ENCODE data around the gene DGAT2. TPM values are rescaled to one million over a fixed set of nuclear protein-coding genes. Genes with fewer than 3 reads are reported as not detected.

Gene DGAT2
- total and polyA plus RNA-seq, 4 donors: 4.2 to 54.0 (median 8.4) TPM

DNA sequence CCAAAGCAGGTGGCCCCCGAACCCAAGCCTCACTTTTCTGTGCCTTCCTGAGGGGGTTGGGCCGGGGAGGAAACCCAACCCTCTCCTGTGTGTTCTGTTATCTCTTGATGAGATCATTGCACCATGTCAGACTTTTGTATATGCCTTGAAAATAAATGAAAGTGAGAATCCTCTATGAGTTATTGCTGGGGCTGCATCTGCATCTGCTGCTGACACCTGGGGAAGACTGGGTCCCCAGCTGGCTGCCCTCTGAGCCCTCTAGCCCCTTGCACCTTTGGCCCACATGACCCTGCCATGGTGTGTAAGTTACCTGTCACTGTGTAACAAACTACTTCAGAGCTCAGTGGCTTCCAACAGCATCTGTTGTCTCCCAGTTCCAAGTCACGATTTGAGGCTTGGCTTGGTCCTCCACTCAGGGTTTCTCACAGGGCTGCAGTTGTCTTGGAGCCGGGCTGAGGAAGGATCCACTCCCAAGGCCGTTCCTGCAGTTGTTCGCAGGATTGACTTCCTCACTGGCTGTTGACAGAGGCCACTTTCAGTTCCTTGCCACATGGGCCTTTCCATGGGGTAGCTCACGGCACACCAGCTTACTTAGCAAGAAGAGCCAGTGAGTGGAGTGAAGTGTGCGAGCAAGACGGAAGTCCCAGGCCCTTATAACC, 32.9 kb downstream of the DGAT2 start:
- H3K9ac ChIP-seq (ENCODE audit: insufficient read depth in 1 of 2, low read length in 2 of 2): no peak overlapping the region
- ATAC-seq (ENCODE audit: insufficient read depth, low FRiP score): no peak
- 58 to 70% methylated on average over 9 of the region's 9 CpGs for WGBS, 2 donors

DNA sequence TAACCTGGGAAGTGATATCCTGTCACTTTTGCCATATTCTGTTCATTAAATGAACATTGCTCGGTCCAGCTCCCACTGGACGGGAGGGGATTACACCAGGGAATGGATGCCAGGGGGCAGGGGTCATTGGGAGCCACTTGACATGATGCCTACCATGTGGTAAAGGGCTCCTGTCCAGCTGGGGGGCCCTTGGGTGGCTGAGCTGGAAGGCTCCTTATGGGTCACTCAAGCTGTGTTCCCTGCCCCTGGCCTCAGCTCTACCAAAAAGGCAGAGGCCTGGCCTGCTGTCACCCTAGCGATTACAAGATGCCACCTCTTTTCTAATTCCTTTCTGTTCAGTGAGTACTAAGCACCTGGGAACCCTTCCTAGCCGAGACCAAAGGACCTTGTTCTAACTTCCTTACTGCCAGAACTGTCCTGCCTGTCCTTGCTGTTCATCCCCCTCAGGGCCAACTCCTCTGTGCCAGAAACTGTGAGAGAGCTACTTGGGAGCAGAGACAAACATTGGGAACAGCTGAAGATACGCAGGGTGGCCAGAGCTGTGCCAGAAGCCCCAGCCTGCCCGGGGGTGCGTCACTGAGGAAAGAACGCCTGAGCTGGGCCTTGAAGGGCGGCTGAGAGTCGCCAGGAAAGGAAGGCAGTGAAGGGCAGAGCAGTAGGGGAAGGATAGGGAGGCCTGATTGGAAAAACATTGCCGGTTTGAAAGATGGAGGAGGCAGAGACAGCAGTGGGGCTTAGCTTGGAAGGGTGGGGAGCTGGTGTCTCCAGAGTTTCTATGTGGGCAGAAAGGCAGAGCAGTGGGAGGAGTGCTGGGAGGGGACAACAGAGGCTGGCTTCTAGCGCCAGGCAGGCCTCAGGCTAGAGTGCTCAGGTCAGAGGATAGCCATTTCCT, 33.7 kb downstream of the DGAT2 start:
- H3K4me1 ChIP-seq (ENCODE audit: control insufficient read depth in 5 of 5, insufficient read depth in 5 of 5, low read length in 5 of 5): no peaks in the 10 kb centered on the region
- H3K9ac ChIP-seq (ENCODE audit: insufficient read depth in 1 of 2, low read length in 2 of 2): no peak overlapping the region
- DNase-seq (no peak), ATAC-seq (ENCODE audit: insufficient read depth, low FRiP score) (no peak)
- H3K36me3 ChIP-seq (ENCODE audit: control insufficient read depth in 4 of 4, insufficient read depth in 4 of 4, low read length in 4 of 4): no peaks in the 10 kb centered on the region
- no peaks in the 10 kb centered on the region for H3K27me3 ChIP-seq (ENCODE audit: control insufficient read depth in 3 of 3, insufficient read depth in 3 of 3, low read length in 2 of 3)
- TF ChIP-seq, protein P1, sequence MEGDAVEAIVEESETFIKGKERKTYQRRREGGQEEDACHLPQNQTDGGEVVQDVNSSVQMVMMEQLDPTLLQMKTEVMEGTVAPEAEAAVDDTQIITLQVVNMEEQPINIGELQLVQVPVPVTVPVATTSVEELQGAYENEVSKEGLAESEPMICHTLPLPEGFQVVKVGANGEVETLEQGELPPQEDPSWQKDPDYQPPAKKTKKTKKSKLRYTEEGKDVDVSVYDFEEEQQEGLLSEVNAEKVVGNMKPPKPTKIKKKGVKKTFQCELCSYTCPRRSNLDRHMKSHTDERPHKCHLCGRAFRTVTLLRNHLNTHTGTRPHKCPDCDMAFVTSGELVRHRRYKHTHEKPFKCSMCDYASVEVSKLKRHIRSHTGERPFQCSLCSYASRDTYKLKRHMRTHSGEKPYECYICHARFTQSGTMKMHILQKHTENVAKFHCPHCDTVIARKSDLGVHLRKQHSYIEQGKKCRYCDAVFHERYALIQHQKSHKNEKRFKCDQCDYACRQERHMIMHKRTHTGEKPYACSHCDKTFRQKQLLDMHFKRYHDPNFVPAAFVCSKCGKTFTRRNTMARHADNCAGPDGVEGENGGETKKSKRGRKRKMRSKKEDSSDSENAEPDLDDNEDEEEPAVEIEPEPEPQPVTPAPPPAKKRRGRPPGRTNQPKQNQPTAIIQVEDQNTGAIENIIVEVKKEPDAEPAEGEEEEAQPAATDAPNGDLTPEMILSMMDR (IDR thresholded peaks at IDR 0.05; ENCODE audit: control extremely low read depth, extremely low read depth): no peak
- 91 to 94% methylated on average over 12 of the region's 12 CpGs for WGBS, 2 donors
- no peak overlapping the region for H3K4me3 ChIP-seq
- H3K27ac ChIP-seq (ENCODE audit: low read depth in 1 of 2, low read length in 1 of 2): no peak overlapping the region
- no peaks in the 10 kb centered on the region for H3K9me3 ChIP-seq (ENCODE audit: control insufficient read depth in 4 of 4, insufficient read depth in 3 of 4, low read length in 3 of 4)

More for the DNA sequence above, 32.9 kb downstream of the DGAT2 start:
- Histone ChIP-seq H3K9me3 (ENCODE audit: control insufficient read depth in 4 of 4, insufficient read depth in 3 of 4, low read length in 3 of 4) (no peaks in the 10 kb centered on the region), H3K27me3 (ENCODE audit: control insufficient read depth in 3 of 3, insufficient read depth in 3 of 3, low read length in 2 of 3) (no peaks in the 10 kb centered on the region), H3K27ac (ENCODE audit: low read depth in 1 of 2, low read length in 1 of 2) (no peak overlapping the region), H3K4me1 (ENCODE audit: control insufficient read depth in 5 of 5, insufficient read depth in 5 of 5, low read length in 5 of 5) (no peaks in the 10 kb centered on the region), H3K36me3 (ENCODE audit: control insufficient read depth in 4 of 4, insufficient read depth in 4 of 4, low read length in 4 of 4) (no peaks in the 10 kb centered on the region), H3K4me3 (no peak overlapping the region)
- DNase-seq: no peak
- TF ChIP-seq, protein P1 (IDR thresholded peaks at IDR 0.05; ENCODE audit: control extremely low read depth, extremely low read depth): no peak

DNA sequence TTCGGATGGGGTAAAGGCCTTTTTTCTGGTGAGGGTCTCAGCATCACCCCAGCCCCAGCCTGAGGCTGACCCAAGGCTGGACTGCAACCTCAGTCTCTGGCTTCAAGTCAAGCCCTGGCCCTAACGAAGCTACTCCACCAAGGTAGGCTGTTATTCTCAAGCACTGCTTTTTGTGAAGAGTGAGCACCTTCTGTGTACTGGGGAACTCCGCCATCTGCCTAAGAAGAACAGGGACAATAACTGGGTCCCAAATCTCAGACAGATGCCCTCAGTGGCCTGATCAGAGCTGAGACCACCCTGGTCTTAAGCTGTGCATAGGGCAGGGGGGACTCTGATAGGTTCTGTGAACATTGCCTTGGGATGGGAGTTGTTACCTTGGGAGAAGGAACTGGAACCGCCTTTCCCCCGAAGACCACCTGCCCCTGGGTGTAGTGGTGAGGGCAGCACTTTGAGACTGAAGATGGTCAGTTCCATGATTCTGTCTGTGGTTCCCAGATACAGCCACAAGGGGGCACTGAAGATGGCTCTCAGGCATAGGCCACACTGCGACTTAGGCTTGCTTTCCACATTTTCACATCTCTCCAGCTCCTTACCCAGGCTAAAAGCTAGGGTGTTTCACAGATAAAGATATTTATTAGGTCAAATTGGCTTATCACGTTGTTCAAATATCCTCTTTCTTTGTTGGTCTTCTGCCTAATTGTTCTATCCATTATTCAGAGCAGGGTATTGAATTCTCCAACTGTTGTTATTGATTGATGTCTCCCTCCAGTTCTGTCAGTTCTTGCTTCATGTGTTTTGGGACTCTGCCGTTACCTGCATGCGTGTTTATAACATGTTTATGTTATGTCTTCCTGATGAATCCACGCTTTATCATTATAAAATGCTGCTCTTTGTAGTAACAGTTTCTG, 34.6 kb downstream of the DGAT2 start:
- no peaks in the 10 kb centered on the region for H3K27me3 ChIP-seq (ENCODE audit: control insufficient read depth in 3 of 3, insufficient read depth in 3 of 3, low read length in 2 of 3)
- H3K9me3 ChIP-seq (ENCODE audit: control insufficient read depth in 4 of 4, insufficient read depth in 3 of 4, low read length in 3 of 4): no peaks in the 10 kb centered on the region
- DNase-seq (peak; percentile 79 to 87 (median 84)), ATAC-seq (ENCODE audit: insufficient read depth, low FRiP score) (peak; percentile 79)
- H3K9ac ChIP-seq (ENCODE audit: insufficient read depth in 1 of 2, low read length in 2 of 2): no peak overlapping the region
- no peaks in the 10 kb centered on the region for H3K36me3 ChIP-seq (ENCODE audit: control insufficient read depth in 4 of 4, insufficient read depth in 4 of 4, low read length in 4 of 4)
- H3K27ac ChIP-seq (ENCODE audit: low read depth in 1 of 2, low read length in 1 of 2): no peak overlapping the region
- H3K4me3 ChIP-seq: no peak overlapping the region
- 44 to 53% methylated on average over 10 of the region's 10 CpGs for WGBS, 2 donors
- TF ChIP-seq, protein P1 (IDR thresholded peaks at IDR 0.05; ENCODE audit: control extremely low read depth, extremely low read depth): peak; percentile 91
- H3K4me1 ChIP-seq (ENCODE audit: control insufficient read depth in 5 of 5, insufficient read depth in 5 of 5, low read length in 5 of 5): no peaks in the 10 kb centered on the region

All from lung (tissue), 12 donors.